Measurements from ENCODE around the gene SYT3. TPM values are rescaled to one million over a fixed set of nuclear protein-coding genes. Genes with fewer than 3 reads are reported as not detected.

The SYT3 gene
- not detected for total RNA-seq

- DNase-seq: peak; percentile 8
Measured at GRCh38 chr19:50639121-50640112, at the start of gene SYT3. SYT3 (minus strand) TSS chr19:50639881; CDS start chr19:50637411, 2,470 bp downstream.

- DNase-seq: no peak
Measured at GRCh38 chr19:50688766-50689165, 49.1 kb upstream of the SYT3 start.

GRCh38 chr19:50686310-50687032 lies 46.8 kb upstream of the SYT3 start:
- no peak for DNase-seq

- peak; percentile 45 for DNase-seq
Measured at GRCh38 chr19:50679177-50680125, 39.8 kb upstream of the SYT3 start.

GRCh38 chr19:50678323-50678722 lies 38.6 kb upstream of the SYT3 start:
- DNase-seq: no peak

GRCh38 chr19:50677636-50678035 lies 38.0 kb upstream of the SYT3 start:
- no peak for DNase-seq

- DNase-seq: no peak
Measured at GRCh38 chr19:50676625-50677197, 37.0 kb upstream of the SYT3 start.

GRCh38 chr19:50673118-50673517 lies 33.4 kb upstream of the SYT3 start:
- DNase-seq: no peak

- DNase-seq: no peak
Measured at GRCh38 chr19:50670102-50670380, 30.4 kb upstream of the SYT3 start.

- DNase-seq: no peak
Measured at GRCh38 chr19:50669302-50670101, 29.8 kb upstream of the SYT3 start.

GRCh38 chr19:50668879-50669278 lies 29.2 kb upstream of the SYT3 start:
- DNase-seq: no peak

GRCh38 chr19:50668416-50668815 lies 28.7 kb upstream of the SYT3 start:
- no peak for DNase-seq

- DNase-seq: no peak
Measured at GRCh38 chr19:50667759-50668231, 28.1 kb upstream of the SYT3 start.

- no peak for DNase-seq
Measured at GRCh38 chr19:50667177-50667758, 27.6 kb upstream of the SYT3 start.

GRCh38 chr19:50666346-50667176 lies 26.9 kb upstream of the SYT3 start:
- DNase-seq: no peak

- no peak for DNase-seq
Measured at GRCh38 chr19:50664204-50664603, 24.5 kb upstream of the SYT3 start.

GRCh38 chr19:50663482-50663790 lies 23.8 kb upstream of the SYT3 start:
- DNase-seq: no peak

GRCh38 chr19:50662651-50663481 lies 23.2 kb upstream of the SYT3 start:
- no peak for DNase-seq
